D341Med (cell line): ENCODE data around the gene CFAP97D2.
A peak's percentile ranks its signal among the peaks of the same experiment; 100 is the strongest.
"Not testable (repeated sequence)": the region's sequence is repeated elsewhere in the genome, so short reads cannot be mapped to it uniquely, and the experiment has no call there.

Experiments
- DNase-seq: peaks from one replicate; pipeline ENCODE4 v3.0.0; 2012; ENCODE audit warnings: low spot score

CFAP97D2 gene

DNA sequence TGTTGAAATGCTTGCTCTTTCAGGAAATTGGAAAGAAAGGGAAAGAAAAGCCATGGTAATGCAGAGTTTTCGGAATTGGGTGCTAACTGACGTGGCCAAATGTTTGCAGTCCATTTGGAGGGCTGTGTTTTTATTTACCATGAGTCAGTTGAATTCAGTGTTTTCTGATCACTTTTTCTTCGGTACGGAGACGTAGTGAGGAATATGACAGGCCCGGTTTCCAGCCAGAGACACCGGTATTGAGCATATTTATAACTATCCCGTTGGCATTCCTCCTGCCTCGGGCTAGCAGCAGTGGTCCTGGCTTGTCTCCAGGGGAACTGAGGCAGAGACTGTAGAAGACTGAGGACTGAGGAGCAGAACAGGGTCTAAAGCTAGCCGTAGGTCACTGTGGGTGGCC lies 56.6 kb downstream of the CFAP97D2 start:
- no peak for DNase-seq

- DNase-seq, result no peak
Observed at GRCh38 chr13:114236227-114236626, 57.2 kb downstream of the CFAP97D2 start.

GRCh38 chr13:114237415-114238112 lies 58.5 kb downstream of the CFAP97D2 start:
- no peak for DNase-seq

- DNase-seq, result no peak
Observed at GRCh38 chr13:114241918-114242317, 62.9 kb downstream of the CFAP97D2 start.

DNA sequence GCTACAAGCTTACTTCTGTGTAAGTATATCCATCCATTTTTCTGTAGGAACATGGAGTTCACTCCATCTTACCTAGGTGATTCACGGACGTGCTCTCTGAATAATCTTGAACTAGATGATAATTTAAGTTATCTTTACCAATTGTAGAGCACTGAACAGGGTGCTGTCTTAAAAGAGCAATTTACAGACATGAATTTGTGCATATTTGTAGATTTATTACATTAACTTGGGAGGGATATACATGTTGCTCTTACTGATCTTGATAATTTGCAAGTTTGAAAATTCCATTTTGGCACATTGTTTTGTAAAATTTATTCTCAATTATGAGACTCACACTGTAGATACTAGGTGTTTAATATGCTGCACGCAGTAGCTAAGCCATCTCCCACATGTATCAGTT lies 64.9 kb downstream of the CFAP97D2 start:
- DNase-seq, result no peak

GRCh38 chr13:114244637-114245036 lies 65.6 kb downstream of the CFAP97D2 start:
- no peak for DNase-seq

DNA sequence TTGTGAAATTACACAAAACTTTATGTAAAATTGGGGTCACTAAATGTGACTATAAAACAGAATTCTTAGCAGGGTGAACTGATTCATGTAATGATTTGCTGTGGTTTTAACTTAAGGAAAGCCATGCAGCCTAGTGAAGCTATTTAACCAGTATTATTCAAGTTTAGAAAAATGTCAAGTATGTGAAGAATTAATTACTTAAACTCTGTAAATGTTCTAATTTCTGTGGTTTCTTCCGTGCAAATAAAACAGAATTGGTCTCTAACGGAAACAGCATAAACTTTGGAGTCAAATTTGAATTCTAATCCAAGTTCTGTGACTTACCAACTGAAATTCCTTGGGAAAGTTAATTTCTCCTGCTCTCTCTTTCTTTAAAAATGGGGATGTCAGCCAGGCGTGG lies 69.0 kb downstream of the CFAP97D2 start:
- no peak for DNase-seq

GRCh38 chr13:114249077-114249476 lies 70.0 kb downstream of the CFAP97D2 start:
- DNase-seq, result no peak

GRCh38 chr13:114251639-114252440 lies 72.8 kb downstream of the CFAP97D2 start:
- not testable (repeated sequence) for DNase-seq

GRCh38 chr13:114256547-114256946 lies 77.5 kb downstream of the CFAP97D2 start:
- DNase-seq, result no peak

DNA sequence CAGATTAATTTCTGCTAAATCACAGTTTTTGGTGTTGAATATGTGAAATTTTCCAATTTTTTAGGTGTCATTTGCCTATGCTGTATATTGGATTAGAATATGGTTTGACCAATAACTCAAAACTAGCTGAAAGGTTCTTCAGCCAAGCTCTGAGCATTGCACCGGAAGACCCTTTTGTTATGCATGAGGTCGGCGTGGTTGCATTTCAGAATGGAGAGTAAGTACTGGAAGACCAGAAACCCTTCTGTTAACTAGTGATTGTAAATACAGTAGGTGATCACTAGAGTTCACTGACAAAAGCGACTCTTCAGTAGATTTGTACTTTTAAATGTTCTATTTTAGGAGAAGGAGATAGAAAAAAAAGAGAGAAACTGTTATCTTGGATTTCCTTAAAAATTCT lies 78.0 kb downstream of the CFAP97D2 start:
- no peak for DNase-seq

DNA sequence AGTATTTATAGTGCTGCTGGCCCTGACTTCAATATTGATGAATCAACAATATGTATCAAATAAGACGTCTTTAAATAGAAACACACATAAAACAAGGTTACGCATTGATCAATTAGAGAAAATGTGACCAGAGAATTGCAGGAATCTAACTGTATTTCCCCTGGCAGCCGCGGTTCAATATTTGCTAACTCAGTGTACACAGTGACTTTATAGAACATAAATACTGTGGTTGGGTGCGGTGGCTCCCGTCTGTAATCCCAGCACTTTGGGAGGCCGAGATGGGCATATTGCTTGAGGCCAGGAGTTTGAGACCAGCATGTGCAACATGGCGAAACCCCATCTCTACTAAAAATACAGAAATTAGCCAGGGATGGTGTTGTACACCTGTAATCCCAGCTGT lies 79.5 kb downstream of the CFAP97D2 start:
- no peak for DNase-seq

GRCh38 chr13:114259374-114259773 lies 80.3 kb downstream of the CFAP97D2 start:
- DNase-seq, result no peak

DNA sequence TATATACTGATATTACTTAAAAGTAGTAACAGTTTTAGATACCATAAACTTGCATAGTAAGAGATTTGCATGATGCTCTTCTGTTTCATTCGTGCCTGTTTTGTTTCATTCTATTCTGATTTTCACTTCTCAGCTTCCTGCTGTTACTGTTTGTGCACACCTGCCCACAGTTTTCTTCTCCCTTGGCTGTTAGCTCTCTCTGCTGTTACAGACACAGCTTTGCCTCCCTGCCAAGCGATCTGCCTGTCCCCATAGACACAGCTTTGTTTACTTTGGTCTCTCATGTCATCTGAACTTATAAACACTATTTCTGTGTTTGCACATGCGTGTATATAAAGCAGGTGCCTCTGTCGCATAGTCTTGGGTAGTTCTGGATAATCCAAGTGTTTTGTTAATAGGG lies 80.9 kb downstream of the CFAP97D2 start:
- no peak for DNase-seq

GRCh38 chr13:114260814-114261213 lies 81.8 kb downstream of the CFAP97D2 start:
- DNase-seq, result no peak

- no peak for DNase-seq
Observed at GRCh38 chr13:114261328-114261965, 82.4 kb downstream of the CFAP97D2 start.

- DNase-seq, result no peak
Observed at GRCh38 chr13:114263578-114263977, 84.5 kb downstream of the CFAP97D2 start.

GRCh38 chr13:114264313-114264712 lies 85.3 kb downstream of the CFAP97D2 start:
- not testable (repeated sequence) for DNase-seq

- DNase-seq, result no peak
Observed at GRCh38 chr13:114264886-114265611, 86.0 kb downstream of the CFAP97D2 start.

- no peak for DNase-seq
Observed at GRCh38 chr13:114266241-114266640, 87.2 kb downstream of the CFAP97D2 start.

DNA sequence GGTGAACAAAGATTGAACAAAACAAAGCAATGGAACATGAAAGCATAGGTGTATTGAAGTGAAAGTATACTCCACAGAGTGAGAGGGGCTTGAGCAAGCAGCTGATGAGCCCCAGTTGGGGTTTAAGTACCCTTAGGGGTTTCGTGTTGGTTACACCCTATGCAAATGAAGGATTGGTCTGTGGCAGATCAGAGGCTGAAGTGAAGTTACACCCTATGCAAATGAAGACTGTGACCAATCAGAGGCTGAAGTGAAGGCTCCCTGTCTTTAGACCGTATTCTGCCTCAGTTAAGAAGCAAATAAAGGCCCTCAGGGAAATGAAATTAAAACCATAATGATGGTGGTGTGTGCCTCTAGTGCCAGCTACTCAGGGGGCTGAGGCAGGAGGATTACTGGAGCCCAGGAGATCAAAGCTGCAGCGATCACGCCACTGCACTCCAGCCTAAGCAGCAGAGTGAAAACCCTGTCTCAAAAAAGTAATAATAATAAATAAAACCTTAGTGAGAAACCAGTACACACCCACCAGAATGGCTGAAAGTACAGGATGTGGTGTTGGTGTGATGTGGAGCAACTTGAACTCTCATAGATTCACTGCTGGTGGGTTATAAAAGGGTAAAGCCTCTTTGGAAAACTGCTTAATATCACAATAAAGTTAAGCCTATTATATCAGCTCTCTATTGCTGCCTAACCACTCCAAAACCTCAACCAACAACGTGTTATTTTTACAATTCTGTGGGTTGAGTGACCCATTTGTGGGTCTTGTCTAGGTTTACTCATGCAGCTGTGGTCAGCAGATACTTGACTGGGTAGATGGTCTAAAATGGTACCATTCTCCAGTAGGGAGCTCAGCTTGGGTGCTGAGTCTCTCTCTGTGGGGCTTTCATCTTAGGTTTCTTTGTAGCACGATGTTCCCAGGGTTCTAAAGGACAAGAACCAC lies 89.6 kb downstream of the CFAP97D2 start:
- DNase-seq, result peak; percentile 74
